ENCODE data around the gene CLIP3.
"Not testable (repeated sequence)": the region's sequence is repeated elsewhere in the genome, so short reads cannot be mapped to it uniquely, and the experiment has no call there.

Gene CLIP3

DNA sequence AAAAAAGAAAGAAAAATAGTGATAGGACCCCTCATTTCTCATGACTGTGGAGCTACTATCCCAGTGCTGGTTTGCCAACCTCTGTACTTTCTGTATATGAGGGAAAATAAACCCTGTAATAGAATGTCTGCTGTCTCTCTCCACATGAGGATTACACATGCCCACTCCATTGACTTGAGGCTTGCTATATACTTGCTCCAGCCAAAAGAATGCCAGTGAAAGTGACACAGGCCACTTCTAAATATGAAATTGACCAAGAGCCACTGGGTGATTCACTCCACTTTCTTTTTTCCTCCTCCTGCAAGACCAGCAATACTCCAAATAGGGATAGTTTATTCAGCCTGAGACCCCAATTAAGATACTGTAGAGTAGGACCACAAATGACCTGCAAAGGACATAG is 15.2 kb upstream of the CLIP3 start:
- DNase-seq (ENCODE audit: low read depth): no peak

GRCh38 chr19:36046443-36047050 is 13.9 kb upstream of the CLIP3 start:
- no peak for DNase-seq (ENCODE audit: low read depth)

DNA sequence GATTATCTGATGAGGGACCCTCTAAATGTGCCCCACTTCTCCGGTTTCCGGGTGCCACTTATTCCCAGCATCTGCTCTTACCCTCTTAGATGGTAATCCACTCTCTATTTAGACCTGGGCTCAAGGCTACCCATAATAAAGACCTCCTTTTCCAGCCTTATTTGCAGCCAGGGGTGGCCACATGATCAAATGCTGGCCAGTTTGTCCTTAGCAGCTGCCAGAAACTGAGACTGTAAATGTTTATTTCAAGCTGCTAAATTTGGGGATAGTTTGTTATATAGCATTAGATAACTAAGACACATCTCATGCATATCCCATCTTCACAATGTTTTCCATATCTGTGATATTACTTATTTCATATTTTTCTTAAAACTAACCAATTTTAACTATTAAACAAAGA is 11.3 kb upstream of the CLIP3 start:
- DNase-seq (ENCODE audit: low read depth): no peak

GRCh38 chr19:36041831-36042230 is 9.2 kb upstream of the CLIP3 start:
- no peak for DNase-seq (ENCODE audit: low read depth)

- DNase-seq (ENCODE audit: low read depth): not testable (repeated sequence)
These were observed 8.4 kb upstream of the CLIP3 start for GRCh38 chr19:36041092-36041491.

DNA sequence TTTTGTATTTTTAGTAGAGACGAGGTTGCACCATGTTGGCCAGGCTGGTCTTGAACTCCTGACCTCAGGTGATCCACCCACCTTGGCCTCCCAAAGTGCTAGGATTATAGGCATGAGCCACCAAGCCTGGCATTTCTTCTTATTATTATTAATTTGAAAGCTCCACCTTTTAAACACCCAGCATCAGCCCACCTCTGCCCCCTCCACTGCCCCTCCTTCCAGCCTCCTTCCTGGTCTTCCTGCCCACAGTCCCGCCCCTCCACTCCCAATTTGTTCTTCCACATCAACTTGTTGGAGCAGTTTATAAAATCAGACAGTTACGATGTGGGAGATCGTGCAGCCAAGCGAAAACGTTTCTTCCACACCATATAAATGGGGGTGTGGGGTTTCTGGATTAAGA is 7.8 kb upstream of the CLIP3 start:
- DNase-seq (ENCODE audit: low read depth): no peak

DNA sequence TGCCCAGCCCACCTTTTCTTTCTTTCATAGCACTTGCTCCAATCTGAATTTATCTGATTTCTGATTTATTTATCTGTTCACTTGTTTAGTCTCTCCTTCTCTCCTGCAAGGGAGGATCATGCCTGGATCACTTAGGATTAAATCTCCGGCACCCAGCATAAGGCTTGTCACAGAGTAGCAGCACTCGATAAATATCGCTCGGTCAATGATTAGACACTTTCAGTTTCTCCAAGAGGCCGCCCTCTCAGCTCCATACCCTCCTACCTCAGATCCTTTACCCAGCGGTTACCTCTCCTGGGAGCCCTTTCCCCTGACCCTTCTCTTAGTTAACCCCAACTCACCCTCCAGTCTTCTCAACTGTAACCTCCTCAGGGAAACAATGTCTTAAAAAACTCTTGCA is 1.4 kb downstream of the CLIP3 start:
- no peak for DNase-seq (ENCODE audit: low read depth)

DNA sequence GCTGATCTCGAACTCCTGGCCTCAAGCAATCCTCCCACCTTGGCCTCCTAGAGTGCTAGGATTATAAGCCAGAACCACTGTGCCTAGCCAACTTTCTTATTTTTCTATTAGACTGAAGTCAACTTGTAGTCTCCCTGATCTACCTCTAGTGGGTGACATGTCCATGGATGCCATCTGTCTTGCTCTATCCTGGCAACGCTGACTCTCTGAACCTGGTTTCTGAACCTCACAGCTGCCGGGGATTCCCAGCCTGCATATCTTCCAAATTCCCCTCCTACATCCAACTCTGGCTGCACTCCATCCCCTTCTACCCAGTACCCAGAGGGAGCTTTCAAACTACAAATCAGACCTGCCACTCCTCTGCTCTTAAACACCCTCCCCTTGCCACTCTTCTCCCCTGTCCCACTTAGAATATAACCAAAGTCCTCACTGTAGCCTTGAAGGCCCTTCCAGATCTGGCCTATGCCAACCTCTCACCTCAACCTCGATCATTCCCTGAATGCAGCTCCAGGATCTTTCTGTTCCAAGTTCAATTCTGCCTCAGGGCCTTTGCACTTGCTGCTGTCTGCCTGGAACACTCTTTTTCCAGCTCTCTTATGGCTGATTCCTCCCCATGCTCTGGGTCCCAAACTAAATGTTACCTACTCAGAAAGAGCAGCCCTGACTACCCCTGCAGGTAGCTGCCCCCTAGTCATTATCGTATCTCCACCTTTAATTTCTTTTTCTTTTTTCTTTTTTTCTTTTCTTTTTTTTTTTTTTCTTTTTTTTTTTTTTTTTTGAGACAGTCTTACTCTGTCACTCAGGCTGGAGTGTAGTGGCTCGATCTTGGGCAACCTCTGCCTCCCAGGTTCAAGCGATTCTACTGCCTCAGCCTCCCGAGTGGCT is 2.2 kb downstream of the CLIP3 start:
- no peak for DNase-seq (ENCODE audit: low read depth)

DNA sequence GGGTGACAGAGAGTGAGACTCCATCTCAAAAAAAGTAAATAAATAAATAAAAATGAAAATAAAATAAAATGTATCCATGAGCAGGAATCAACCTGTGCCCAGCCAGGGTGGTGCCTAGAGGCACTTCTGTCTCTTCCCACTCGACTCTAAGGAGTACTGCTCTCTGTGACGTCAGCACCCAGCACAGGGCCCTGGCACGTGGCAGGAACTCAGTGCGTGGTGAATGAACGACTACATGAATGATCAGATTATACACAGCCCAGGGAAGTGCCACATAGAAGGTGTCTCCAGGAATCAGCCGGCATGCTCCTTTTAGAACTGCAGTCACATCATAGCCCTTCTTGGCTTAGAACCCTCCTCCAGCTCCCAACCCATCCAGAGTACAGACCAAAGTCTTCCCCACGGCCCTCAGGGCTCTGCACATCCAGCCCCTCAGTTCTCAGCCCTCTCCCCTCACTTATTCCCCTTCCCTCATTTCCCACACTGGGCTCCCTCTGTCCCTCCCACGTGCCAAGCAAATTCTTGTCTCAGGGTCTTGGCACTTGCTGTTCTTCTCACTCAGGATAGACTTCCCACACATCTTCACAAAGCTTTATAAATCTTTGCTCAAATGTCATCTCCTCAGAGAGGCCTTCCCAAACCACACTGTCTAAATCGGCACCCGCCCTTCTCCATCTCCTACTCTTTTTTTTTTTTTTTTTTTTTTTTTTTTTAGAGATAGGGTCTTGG is 4.2 kb downstream of the CLIP3 start:
- no peak for DNase-seq (ENCODE audit: low read depth)

DNA sequence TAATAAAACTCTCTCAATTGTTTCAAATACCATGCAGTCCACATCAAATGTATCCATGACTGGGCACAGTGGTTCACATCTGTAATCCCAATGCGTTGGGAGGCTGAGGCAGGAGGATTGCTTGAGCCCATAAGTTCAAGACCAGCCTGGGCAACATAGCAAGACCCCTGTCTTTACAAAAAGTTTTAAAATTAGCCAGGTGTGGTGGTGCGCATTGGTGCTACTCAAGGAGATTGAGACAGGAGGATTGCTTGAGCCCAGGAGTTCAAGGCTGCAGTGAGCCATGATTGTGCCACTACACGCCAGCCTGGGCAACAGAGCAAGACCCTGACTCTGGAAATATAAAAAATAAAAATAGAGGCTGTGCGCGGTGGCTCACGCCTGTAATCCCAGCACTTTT is 5.0 kb downstream of the CLIP3 start:
- DNase-seq (ENCODE audit: low read depth): no peak

- no peak for DNase-seq (ENCODE audit: low read depth)
These were observed 6.4 kb downstream of the CLIP3 start for GRCh38 chr19:36026091-36026876.

- no peak for DNase-seq (ENCODE audit: low read depth)
These were observed 7.1 kb downstream of the CLIP3 start for GRCh38 chr19:36025541-36025940.

- no peak for DNase-seq (ENCODE audit: low read depth)
These were observed 9.2 kb downstream of the CLIP3 start for GRCh38 chr19:36023432-36023831.

- no peak for DNase-seq (ENCODE audit: low read depth)
These were observed 13.5 kb downstream of the CLIP3 start for GRCh38 chr19:36019061-36019670.

- DNase-seq (ENCODE audit: low read depth): peak; percentile 98
These were observed 18.4 kb downstream of the CLIP3 start, which contains the start of gene ALKBH6 for GRCh38 chr19:36014012-36014924. TSS of gene ALKBH6 (minus strand) at chr19:36014213. CDS start at chr19:36013397, 816 bp downstream.

GRCh38 chr19:36013280-36014011 is 19.2 kb downstream of the CLIP3 start:
- no peak for DNase-seq (ENCODE audit: low read depth)

- no peak for DNase-seq (ENCODE audit: low read depth)
These were observed 22.3 kb downstream of the CLIP3 start for GRCh38 chr19:36010402-36010801.

- DNase-seq (ENCODE audit: low read depth): no peak
These were observed 22.9 kb downstream of the CLIP3 start for GRCh38 chr19:36009633-36010379.

DNA sequence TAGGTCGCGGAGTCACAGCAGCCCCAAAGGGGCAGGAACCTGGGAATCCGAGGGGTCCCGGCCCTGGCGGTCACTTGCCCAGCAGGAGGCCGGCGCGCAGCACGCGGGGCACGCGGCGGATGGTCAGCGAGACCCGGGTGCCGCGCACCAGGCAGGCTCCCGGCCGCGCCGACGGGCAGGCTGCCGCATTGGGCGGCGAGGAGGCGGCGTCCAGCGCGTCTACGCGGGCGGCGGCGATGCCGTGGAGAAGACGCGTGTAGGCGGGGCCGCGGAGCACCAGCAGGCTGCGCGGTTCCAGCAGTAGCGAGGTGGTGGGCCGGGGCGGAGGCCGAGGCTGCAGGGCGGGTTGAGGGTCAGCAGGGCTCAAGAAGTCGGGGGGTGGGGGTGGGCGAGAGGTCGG is 23.5 kb downstream of the CLIP3 start:
- no peak for DNase-seq (ENCODE audit: low read depth)

All from stimulated activated CD8-positive, alpha-beta memory T cell treated with anti-CD3 and anti-CD28 coated beads, Interleukin-15, amount 100 ng/mL, for 1 hour (primary cell).